IPS-15b (cell line): ENCODE measurements around the gene KIAA1614.
"Not testable (repeated sequence)": the region's sequence is repeated elsewhere in the genome, so short reads cannot be mapped to it uniquely, and the experiment has no call there.

ENCODE experiments used
- H3K27me3 ChIP-seq: one replicate; pipeline ENCODE4 v1.6.1; 2013; ENCODE audit warnings: low read length; ENCODE audit not compliant: control insufficient read depth, insufficient read depth
- H3K36me3 ChIP-seq: one replicate; pipeline ENCODE4 v1.6.1; 2013; ENCODE audit warnings: low read length; ENCODE audit not compliant: control insufficient read depth, insufficient read depth
- H3K4me1 ChIP-seq: one replicate; pipeline ENCODE4 v1.6.1; 2013; ENCODE audit warnings: mild to moderate bottlenecking, low read length; ENCODE audit not compliant: control insufficient read depth, insufficient read depth
- H3K4me3 ChIP-seq: one replicate; pipeline ENCODE4 v1.5.1; 2013; ENCODE audit warnings: low read depth, low read length
- H3K9ac ChIP-seq: one replicate; pipeline ENCODE4 v1.6.1; 2013; ENCODE audit warnings: low read depth, mild to moderate bottlenecking, low read length
- H3K9me3 ChIP-seq: one replicate; pipeline ENCODE4 v1.6.1; 2013; ENCODE audit warnings: mild to moderate bottlenecking, low read length; ENCODE audit not compliant: control insufficient read depth, insufficient read depth

The KIAA1614 gene

GRCh38 chr1:180964056-180964455 lies 51.4 kb downstream of the KIAA1614 start:
- no peak overlapping the region for H3K4me3 ChIP-seq
- H3K9me3 ChIP-seq, result peaks cover 5% of the 10 kb centered on the region
- peaks cover 7% of the 10 kb centered on the region for H3K36me3 ChIP-seq
- no peaks in the 10 kb centered on the region for H3K27me3 ChIP-seq
- H3K4me1 ChIP-seq, result no peaks in the 10 kb centered on the region
- no peak overlapping the region for H3K9ac ChIP-seq

- H3K36me3 ChIP-seq, result peaks cover 7% of the 10 kb centered on the region
- no peaks in the 10 kb centered on the region for H3K27me3 ChIP-seq
- H3K9ac ChIP-seq, result no peak overlapping the region
- no peaks in the 10 kb centered on the region for H3K4me1 ChIP-seq
- H3K4me3 ChIP-seq, result no peak overlapping the region
- peaks cover 5% of the 10 kb centered on the region for H3K9me3 ChIP-seq
These were observed 51.9 kb downstream of the KIAA1614 start for GRCh38 chr1:180964595-180964994.

- Histone ChIP-seq H3K27me3 (no peaks in the 10 kb centered on the region), H3K36me3 (peaks cover 8% of the 10 kb centered on the region), H3K9me3 (no peaks in the 10 kb centered on the region), H3K4me1 (no peaks in the 10 kb centered on the region), H3K9ac (no peak overlapping the region), H3K4me3 (no peak overlapping the region)
These were observed 53.6 kb downstream of the KIAA1614 start for GRCh38 chr1:180966312-180966711.

DNA sequence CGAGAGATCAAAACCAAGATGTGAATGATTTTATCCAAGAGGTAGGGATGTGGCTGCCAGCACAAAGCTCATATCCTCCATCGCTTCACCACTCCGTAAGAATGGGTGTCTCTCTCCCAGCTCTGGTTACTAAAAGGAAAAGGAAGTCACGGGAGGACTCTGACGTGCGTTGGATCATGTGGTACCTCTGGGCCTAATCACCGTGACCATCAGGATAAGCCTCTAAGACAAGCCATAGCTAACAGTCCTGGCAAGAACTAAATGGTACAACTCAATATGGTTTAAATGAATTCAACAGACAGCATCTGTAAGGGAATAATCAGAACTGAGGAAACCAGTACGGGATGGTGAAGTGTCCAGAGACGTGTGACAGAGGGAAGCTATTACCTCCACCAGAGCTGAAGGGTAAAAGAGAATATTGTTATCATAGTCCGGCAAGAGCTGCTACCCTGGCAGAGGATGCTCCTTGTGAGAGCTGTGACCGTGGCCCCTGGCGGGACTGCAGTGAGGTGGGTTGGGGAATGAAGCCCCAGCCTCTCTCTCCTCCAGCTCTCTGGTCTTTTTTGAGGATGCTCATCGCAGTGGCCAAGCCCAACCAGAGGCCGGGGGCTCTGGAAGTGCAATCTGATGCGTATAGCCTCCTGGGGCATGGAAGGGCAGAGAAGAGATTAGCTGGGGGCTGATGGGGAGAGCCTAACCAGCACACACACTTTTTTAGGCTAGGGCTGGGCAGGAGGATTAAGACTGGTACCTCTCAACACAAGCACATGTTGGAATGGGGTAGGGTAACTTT lies 54.2 kb downstream of the KIAA1614 start:
- no peaks in the 10 kb centered on the region for H3K27me3 ChIP-seq
- no peaks in the 10 kb centered on the region for H3K4me1 ChIP-seq
- no peak overlapping the region for H3K4me3 ChIP-seq
- H3K36me3 ChIP-seq, result peaks cover 8% of the 10 kb centered on the region
- no peak overlapping the region for H3K9ac ChIP-seq
- H3K9me3 ChIP-seq, result no peaks in the 10 kb centered on the region

- Histone ChIP-seq H3K4me1 (no peaks in the 10 kb centered on the region), H3K9me3 (no peaks in the 10 kb centered on the region), H3K36me3 (peaks cover 11% of the 10 kb centered on the region), H3K4me3 (no peak overlapping the region), H3K9ac (no peak overlapping the region), H3K27me3 (no peaks in the 10 kb centered on the region)
These were observed 54.9 kb downstream of the KIAA1614 start for GRCh38 chr1:180967558-180967957.

DNA sequence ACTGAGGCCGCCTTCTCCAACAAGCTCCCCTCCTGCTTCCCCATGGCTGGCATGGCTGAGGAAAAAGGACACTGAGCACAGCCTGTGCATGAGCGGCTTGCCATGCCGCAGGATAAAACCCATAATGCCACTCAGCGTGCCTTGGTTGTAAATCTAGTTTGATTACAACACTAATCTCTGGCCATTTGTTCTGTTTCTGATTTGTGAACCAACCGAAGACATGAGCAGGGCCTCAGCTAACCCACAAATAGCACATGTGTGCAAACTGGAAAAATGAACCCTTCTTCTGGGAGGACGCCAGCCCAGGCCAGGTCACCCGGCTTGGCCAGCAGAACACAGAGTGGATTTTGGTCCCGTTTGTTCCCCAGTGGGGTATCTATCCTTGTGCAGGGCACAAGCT lies 56.1 kb downstream of the KIAA1614 start:
- not testable (repeated sequence) for H3K9me3 ChIP-seq, H3K9ac ChIP-seq, H3K4me3 ChIP-seq, H3K27me3 ChIP-seq, H3K4me1 ChIP-seq
- H3K36me3 ChIP-seq, result peaks cover 11% of the 10 kb centered on the region

DNA sequence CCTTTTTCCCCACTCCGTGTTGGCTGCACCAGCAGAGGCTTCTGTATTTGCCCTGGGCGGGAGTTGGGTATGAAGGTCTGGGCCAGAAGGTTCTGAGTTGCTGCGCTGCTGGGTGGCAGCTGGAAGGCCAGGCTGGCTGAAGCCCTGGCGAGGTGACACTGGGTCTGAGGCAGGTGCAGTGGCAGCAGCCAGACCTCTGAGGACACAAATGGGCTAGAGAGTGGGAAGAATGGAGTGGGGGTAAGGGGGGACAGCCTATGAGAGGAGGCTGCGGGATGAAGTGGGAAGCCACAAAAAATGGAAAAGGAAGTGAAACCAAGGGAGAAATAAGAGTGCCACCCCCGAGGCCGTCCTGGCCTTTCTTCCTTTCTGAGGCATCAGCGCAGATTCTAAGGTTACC lies 56.7 kb downstream of the KIAA1614 start:
- peaks cover 11% of the 10 kb centered on the region for H3K36me3 ChIP-seq
- no peaks in the 10 kb centered on the region for H3K27me3 ChIP-seq

GRCh38 chr1:180970333-180971079 lies 57.8 kb downstream of the KIAA1614 start:
- Histone ChIP-seq H3K4me1 (no peaks in the 10 kb centered on the region), H3K9me3 (no peaks in the 10 kb centered on the region), H3K36me3 (peaks cover 12% of the 10 kb centered on the region), H3K4me3 (no peak overlapping the region), H3K27me3 (no peaks in the 10 kb centered on the region), H3K9ac (no peak overlapping the region)

More for the DNA sequence above, 56.7 kb downstream of the KIAA1614 start:
- Histone ChIP-seq H3K4me3 (no peak overlapping the region), H3K9ac (no peak overlapping the region), H3K9me3 (no peaks in the 10 kb centered on the region), H3K4me1 (no peaks in the 10 kb centered on the region)

DNA sequence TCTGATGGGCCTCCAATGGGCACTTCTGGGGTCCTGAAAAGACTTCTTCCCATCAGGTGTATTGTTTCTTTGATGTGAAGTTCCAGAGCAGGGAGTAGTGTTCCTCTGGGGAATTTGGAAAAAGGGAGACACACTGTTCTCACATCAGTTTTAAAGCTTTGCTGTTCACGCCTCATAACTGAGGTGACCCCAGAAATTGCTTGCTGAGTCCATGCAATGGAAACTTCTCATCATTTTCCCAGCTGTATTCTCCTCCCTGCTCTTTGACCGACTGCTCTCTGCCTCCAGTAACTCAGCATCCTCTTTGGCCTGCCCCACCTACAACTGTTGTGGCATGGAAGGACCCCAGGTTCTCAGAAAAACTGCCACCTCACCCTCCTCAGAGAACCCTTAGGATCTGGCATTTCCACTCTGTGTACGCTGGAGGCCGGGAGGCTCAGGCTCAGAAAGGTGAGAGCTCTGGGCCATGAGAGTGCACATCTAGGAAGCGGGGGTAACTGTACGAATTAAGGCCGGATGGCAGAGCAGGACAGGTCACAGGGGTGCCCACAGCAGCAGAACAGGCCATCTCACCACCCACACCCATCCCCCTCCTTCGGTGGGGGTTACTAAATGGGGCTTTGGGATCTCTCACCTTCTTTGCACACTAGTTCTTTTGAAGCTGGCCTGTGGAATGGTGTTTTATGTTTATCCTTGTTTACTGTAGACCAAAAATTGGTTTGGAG lies 58.7 kb downstream of the KIAA1614 start:
- no peak overlapping the region for H3K9ac ChIP-seq
- no peaks in the 10 kb centered on the region for H3K9me3 ChIP-seq
- H3K27me3 ChIP-seq, result no peaks in the 10 kb centered on the region
- H3K36me3 ChIP-seq, result peaks cover 19% of the 10 kb centered on the region
- no peak overlapping the region for H3K4me3 ChIP-seq
- H3K4me1 ChIP-seq, result no peaks in the 10 kb centered on the region

DNA sequence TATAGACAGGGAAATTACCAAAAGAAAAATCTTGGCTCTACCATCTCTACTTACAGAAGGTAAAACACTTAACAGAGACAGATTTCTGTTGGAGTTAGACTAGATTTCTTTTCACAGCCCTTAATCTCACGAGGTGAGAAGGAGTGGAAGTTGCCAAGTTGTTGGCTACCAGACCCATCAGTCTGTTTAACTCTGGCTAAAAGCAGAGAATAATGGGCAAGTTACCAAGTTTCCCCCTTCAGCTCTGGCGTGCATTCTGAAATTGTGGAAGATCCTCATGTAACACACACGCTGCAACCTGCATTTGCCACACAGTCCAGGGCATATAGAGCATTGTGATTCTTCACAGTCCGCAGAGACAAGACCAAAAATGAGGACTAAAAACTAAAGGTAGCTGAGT lies 60.7 kb downstream of the KIAA1614 start:
- no peak overlapping the region for H3K4me3 ChIP-seq
- peaks cover 15% of the 10 kb centered on the region for H3K36me3 ChIP-seq
- no peaks in the 10 kb centered on the region for H3K4me1 ChIP-seq
- no peak overlapping the region for H3K9ac ChIP-seq
- H3K27me3 ChIP-seq, result no peaks in the 10 kb centered on the region
- H3K9me3 ChIP-seq, result no peaks in the 10 kb centered on the region

- no peaks in the 10 kb centered on the region for H3K4me1 ChIP-seq
- H3K9me3 ChIP-seq, result no peaks in the 10 kb centered on the region
- no peak overlapping the region for H3K4me3 ChIP-seq
- no peaks in the 10 kb centered on the region for H3K27me3 ChIP-seq
- H3K9ac ChIP-seq, result no peak overlapping the region
- peaks cover 15% of the 10 kb centered on the region for H3K36me3 ChIP-seq
These were observed 61.5 kb downstream of the KIAA1614 start for GRCh38 chr1:180974236-180974635.
